Gastrocnemius medialis (tissue), 4 donors: ENCODE measurements around the gene F5. TPM values are rescaled to one million over a fixed set of nuclear protein-coding genes. Genes with fewer than 3 reads are reported as not detected.

Source experiments
- ATAC-seq, 2 donors: fragments of 150-250 bp; one replicate each; pipeline ENCODE4 v1.9.1; 2016
- DNase-seq, 2 donors: peaks; one replicate each; pipeline ENCODE4 v3.0.0-alpha.2; 2019
- H3K27ac ChIP-seq, 4 donors: fragments of 200-600 bp; sonication (generic); 1 replicate in 1 of 4; 2 replicates in 3 of 4; pipeline ENCODE4 v1.5.1; 2016 to 2018; ENCODE audit warnings: mild to moderate bottlenecking in 2 of 4, moderate library complexity in 1 of 4
- H3K27me3 ChIP-seq, 3 donors: fragments of 200-600 bp; sonication (generic) in 2 of 3; 1 replicate in 1 of 3; 2 replicates in 2 of 3; pipeline versions ENCODE4 v1.5.1 to v1.6.0; 2016 to 2019; ENCODE audit warnings: mild to moderate bottlenecking in 1 of 3, moderate library complexity in 1 of 3
- H3K36me3 ChIP-seq, 2 donors: fragments of 200-600 bp; sonication (generic) in 1 of 2; one replicate each; pipeline ENCODE4 v1.5.1; 2017 to 2018
- H3K4me1 ChIP-seq, 2 donors: fragments of 200-600 bp; sonication (generic) in 1 of 2; one replicate each; pipeline ENCODE4 v1.5.1; 2016 to 2017; ENCODE audit warnings: mild to moderate bottlenecking in 2 of 2
- H3K4me3 ChIP-seq, 4 donors: fragments of 200-600 bp; sonication (generic) in 3 of 4; 1 replicate in 1 of 4; 2 replicates in 3 of 4; pipeline ENCODE4 v1.5.1; 2016 to 2019; ENCODE audit warnings: mild to moderate bottlenecking in 2 of 4
- H3K9me3 ChIP-seq, 3 donors: fragments of 200-600 bp; sonication (generic) in 2 of 3; 1 replicate in 1 of 3; 2 replicates in 2 of 3; pipeline ENCODE4 v1.5.1; 2016 to 2019
- POLR2A ChIP-seq, 2 donors: fragments of 450-650 bp; IDR thresholded peaks; one replicate each; pipeline ENCODE4 v1.6.1; 2017; ENCODE audit warnings: antibody characterized with exemption in 2 of 2, mild to moderate bottlenecking in 2 of 2, moderate library complexity in 2 of 2
- in situ Hi-C, 4 donors: fragments of 200-750 bp; cut with MboI; loops; one replicate each; pipeline versions ENCODE4 v1.15.0 to v1.8.0; 2017; ENCODE audit warnings: low sequenced_read_pairs in 4 of 4
- intact Hi-C: fragments of 100-400 bp; cut with DNase I; formaldehyde crosslinking; loops from one replicate; pipeline ENCODE4 v1.15.1; 2023; ENCODE audit warnings: low total_unique reads
- total RNA-seq, 4 donors: library from RNA; depleted of rRNA; stranded (reverse); fragments of >200 nt; gene quantifications; one replicate each; pipeline versions ENCODE4 v1.1.0 to v1.2.3, GENCODE V29; 2016
- TF ChIP-seq, protein P1 (sequence below), 5 experiments: fragments of 450-650 bp in 3 of 5; fragments of 200-600 bp in 2 of 5; sonication (generic) in 2 of 5; IDR thresholded peaks in 4 of 5; conservative IDR thresholded peaks in 1 of 5; 1 replicate in 4 of 5; 2 replicates in 1 of 5; pipeline ENCODE4 v1.5.1; 2016 to 2019; ENCODE audit warnings: antibody characterized with exemption in 5 of 5, mild to moderate bottlenecking in 3 of 5, moderate library complexity in 3 of 5

The F5 gene
- total RNA-seq, 4 donors from 2014 or later = 0.07 to 0.68 (median 0.22) TPM

DNA sequence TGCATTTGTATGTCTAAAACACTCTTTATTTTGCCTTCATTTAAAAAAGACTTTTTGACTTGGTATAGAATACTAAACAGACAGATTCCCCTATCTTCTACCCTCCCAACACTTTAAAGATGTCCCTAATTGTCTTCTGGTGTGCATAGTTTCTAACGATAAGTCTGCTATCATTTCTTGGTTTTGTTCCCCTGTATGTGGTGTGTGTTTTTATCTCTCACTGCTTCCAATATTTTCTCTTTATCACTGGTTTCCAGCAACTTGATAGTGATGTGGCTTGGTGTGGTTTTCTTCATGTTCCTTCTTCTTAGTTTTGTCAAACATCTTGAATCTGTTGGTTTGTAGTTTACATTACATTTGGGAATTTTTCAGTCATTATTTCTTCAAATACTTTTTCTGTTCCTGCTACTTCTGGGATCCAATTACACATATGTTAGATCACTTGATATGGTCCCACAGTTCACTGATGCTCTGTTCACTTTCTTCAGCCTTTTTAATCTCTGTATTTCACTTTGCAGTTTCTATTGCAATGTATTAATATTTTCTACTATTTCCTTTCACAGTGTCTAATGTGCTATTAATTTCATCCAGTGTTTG, 23.2 kb downstream of the F5 start:
- no peaks in the 10 kb centered on the region for H3K9me3 ChIP-seq
- no peak overlapping the region for H3K4me3 ChIP-seq
- no peak overlapping the region for H3K27ac ChIP-seq
- ATAC-seq (no peak), DNase-seq (no peak)
- H3K4me1 ChIP-seq = no peaks in the 10 kb centered on the region
- in situ Hi-C loops (loop anchor here in 1 of 4 donors (25.0 kb wide), 1 partner anchor 249 kb away; no protein-coding TSS in a partner anchor), intact Hi-C loops (no loop called here)
- no peak for TF ChIP-seq POLR2A (IDR thresholded peaks at IDR 0.05)
- TF ChIP-seq, protein P1, sequence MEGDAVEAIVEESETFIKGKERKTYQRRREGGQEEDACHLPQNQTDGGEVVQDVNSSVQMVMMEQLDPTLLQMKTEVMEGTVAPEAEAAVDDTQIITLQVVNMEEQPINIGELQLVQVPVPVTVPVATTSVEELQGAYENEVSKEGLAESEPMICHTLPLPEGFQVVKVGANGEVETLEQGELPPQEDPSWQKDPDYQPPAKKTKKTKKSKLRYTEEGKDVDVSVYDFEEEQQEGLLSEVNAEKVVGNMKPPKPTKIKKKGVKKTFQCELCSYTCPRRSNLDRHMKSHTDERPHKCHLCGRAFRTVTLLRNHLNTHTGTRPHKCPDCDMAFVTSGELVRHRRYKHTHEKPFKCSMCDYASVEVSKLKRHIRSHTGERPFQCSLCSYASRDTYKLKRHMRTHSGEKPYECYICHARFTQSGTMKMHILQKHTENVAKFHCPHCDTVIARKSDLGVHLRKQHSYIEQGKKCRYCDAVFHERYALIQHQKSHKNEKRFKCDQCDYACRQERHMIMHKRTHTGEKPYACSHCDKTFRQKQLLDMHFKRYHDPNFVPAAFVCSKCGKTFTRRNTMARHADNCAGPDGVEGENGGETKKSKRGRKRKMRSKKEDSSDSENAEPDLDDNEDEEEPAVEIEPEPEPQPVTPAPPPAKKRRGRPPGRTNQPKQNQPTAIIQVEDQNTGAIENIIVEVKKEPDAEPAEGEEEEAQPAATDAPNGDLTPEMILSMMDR (IDR thresholded peaks at IDR 0.05 in 4 of 5, conservative IDR thresholded peaks at IDR 0.05 in 1 of 5) = no peak
- no peaks in the 10 kb centered on the region for H3K27me3 ChIP-seq
- no peaks in the 10 kb centered on the region for H3K36me3 ChIP-seq

DNA sequence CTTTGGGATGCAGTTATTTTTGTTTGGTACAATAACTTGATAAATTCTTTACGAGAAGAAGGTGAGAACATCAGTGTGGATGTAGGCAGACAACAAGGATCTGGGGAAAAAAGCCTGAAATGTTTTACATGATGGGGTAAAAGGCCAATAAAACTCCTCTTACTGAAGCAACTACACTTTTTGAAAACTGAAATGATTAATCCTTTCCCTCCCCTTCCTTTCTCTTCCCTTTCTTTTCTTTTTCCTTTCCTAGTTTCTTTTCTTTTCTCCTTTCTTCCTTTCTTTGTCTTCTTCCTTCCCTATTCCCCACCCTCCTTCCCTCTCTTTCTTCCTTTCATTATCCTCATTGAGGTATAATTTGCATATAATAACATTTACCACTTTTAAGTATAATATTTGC, 24.6 kb downstream of the F5 start:
- H3K4me1 ChIP-seq = no peaks in the 10 kb centered on the region
- ATAC-seq (no peak), DNase-seq (no peak)
- intact Hi-C loops (no loop called here), in situ Hi-C loops (loop anchor here in 1 of 4 donors (25.0 kb wide), 1 partner anchor 251 kb away; no protein-coding TSS in a partner anchor)
- H3K36me3 ChIP-seq = no peaks in the 10 kb centered on the region
- no peak overlapping the region for H3K27ac ChIP-seq
- no peak overlapping the region for H3K4me3 ChIP-seq
- no peak for TF ChIP-seq POLR2A (IDR thresholded peaks at IDR 0.05)
- TF ChIP-seq, protein P1 (IDR thresholded peaks at IDR 0.05 in 4 of 5, conservative IDR thresholded peaks at IDR 0.05 in 1 of 5) = no peak
- no peaks in the 10 kb centered on the region for H3K27me3 ChIP-seq
- no peaks in the 10 kb centered on the region for H3K9me3 ChIP-seq

DNA sequence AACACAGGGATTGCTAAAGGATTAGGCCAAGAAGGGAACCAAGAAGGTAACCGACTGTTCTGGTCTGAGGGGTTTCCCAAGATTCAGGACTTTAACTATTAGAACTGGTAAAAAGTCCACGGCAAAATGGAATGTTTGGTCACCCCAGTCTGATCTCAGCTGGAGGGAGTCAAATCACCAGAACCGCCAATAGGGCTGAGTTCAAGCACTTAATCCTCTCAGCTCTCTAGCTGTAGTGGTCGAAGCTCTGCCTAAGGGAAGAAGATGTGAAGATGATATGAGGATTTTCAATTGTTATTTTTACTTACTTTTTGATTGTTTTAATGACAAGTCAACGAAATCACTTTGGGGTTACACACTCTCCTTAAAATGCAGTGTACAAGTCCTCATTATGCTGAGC, 29.1 kb downstream of the F5 start:
- in situ Hi-C loops (loop anchor here in 2 of 4 donors (10.0 to 25.0 kb wide), 2 partner anchors 255 to 258 kb away; no protein-coding TSS in a partner anchor), intact Hi-C loops (no loop called here)
- TF ChIP-seq, protein P1 (IDR thresholded peaks at IDR 0.05 in 4 of 5, conservative IDR thresholded peaks at IDR 0.05 in 1 of 5) = no peak

DNA sequence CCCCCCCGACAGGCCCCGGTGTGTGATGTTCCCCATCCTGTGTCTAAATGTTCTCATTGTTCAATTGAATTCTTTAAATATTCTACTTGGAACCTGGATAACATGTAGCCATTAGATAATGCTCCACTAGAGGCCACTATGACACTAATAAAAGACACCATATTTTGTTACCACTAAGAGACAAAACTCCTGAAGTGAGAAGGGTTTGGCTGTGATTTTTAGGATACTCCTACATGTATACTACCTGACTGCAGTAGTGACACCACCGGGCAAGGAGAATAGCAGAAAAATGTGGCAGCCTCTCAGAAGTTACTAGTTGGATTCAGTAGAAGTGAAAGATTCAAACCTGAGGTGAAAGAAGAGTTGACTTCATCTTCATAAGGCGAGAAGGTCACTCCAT, 36.0 kb downstream of the F5 start:
- in situ Hi-C loops = loop anchor here in 2 of 4 donors (10.0 to 25.0 kb wide), 2 partner anchors 262 to 265 kb away; no protein-coding TSS in a partner anchor

More for the DNA sequence above, 29.1 kb downstream of the F5 start:
- H3K9me3 ChIP-seq = no peaks in the 10 kb centered on the region
- no peak overlapping the region for H3K27ac ChIP-seq
- ATAC-seq (no peak), DNase-seq (no peak)
- H3K4me1 ChIP-seq = no peaks in the 10 kb centered on the region
- H3K4me3 ChIP-seq = no peak overlapping the region
- H3K27me3 ChIP-seq = no peaks in the 10 kb centered on the region
- H3K36me3 ChIP-seq = no peaks in the 10 kb centered on the region

More for the DNA sequence above, 36.0 kb downstream of the F5 start:
- TF ChIP-seq, protein P1 (IDR thresholded peaks at IDR 0.05 in 4 of 5, conservative IDR thresholded peaks at IDR 0.05 in 1 of 5) = peak in 3 of 5 experiments; percentile 22 to 38 (median 27)
- TF ChIP-seq POLR2A (IDR thresholded peaks at IDR 0.05) = no peak
- H3K27me3 ChIP-seq = no peaks in the 10 kb centered on the region
- H3K4me3 ChIP-seq = no peak overlapping the region
- no peaks in the 10 kb centered on the region for H3K9me3 ChIP-seq
- H3K4me1 ChIP-seq = no peaks in the 10 kb centered on the region
- intact Hi-C loops = loop anchor here (2.0 to 5.0 kb wide), 2 partner anchors 162 to 261 kb away; partner anchors contain the start of gene SELL
- H3K27ac ChIP-seq = no peak overlapping the region
- H3K36me3 ChIP-seq = no peaks in the 10 kb centered on the region
- DNase-seq (no peak), ATAC-seq (peak in 1 of 2 donors; percentile 38)
